OCI-LY1 (cell line): Measurements from ENCODE around the gene TMEM184B.

Experiments used
- CTCF ChIP-seq: fragments of 200-600 bp; sonication (generic), shearing (Covaris generic); IDR thresholded peaks from 2 replicates; pipeline ENCODE4 v1.5.1; 2017; ENCODE audit warnings: mild to moderate bottlenecking, antibody characterized with exemption, low read length, moderate library complexity, mixed read lengths
- EZH2 ChIP-seq: fragments of 200-600 bp; sonication (generic), shearing (Covaris generic); IDR thresholded peaks from 2 replicates; pipeline ENCODE4 v1.8.0; 2017; ENCODE audit warnings: borderline replicate concordance, mixed run types, mild to moderate bottlenecking, antibody characterized with exemption, low read length, moderate library complexity, mixed read lengths

- no peak for TF ChIP-seq CTCF
- no peak for TF ChIP-seq EZH2
These were observed 22.8 kb downstream of the TMEM184B start for GRCh38 chr22:38249803-38250642.
